Motor neuron (in vitro differentiated cells): ENCODE data around the gene ADAMTSL2. TPM values are rescaled to one million over a fixed set of nuclear protein-coding genes. Genes with fewer than 3 reads are reported as not detected.

Source experiments
- ATAC-seq, 8 experiments: fragments of 200-7000 bp; cut with Tn5 transposase; replicated peaks in 6 of 8; 2 replicates each; pipeline ENCODE4 v1.8.0; 2021; ENCODE audit warnings: mild to moderate bottlenecking in 8 of 8, moderate library complexity in 8 of 8
- H3K27ac ChIP-seq, 2 donors: fragments of 250-450 bp; sonication (Bioruptor Pico); 2 replicates each; pipeline ENCODE4 v1.9.0; 2021; ENCODE audit warnings: antibody characterized with exemption in 2 of 2, mild to moderate bottlenecking in 2 of 2, moderate library complexity in 1 of 2
- H3K4me1 ChIP-seq, 2 donors: fragments of 250-450 bp; sonication (Bioruptor Pico); replicated peaks in 1 of 2; 2 replicates each; pipeline ENCODE4 v1.6.1; 2021; ENCODE audit warnings: antibody characterized with exemption in 2 of 2, mild to moderate bottlenecking in 2 of 2, moderate library complexity in 1 of 2
- H3K4me3 ChIP-seq, 5 donors: fragments of 250-450 bp; sonication (Bioruptor Pico); 2 replicates each; pipeline ENCODE4 v1.9.0; 2021; ENCODE audit warnings: antibody characterized with exemption in 5 of 5, mild to moderate bottlenecking in 5 of 5, moderate library complexity in 4 of 5
- WGBS, 10 experiments: fragments of 450-650 bp; shearing (Covaris generic); methylation state at CpG; one replicate each; pipeline ENCODE4 v1.0.0; 2022; 5-methylcytosine and 5-hydroxymethylcytosine counted together
- in situ Hi-C, 9 experiments: fragments of 400-800 bp; cut with MboI; loops; one replicate each; pipeline ENCODE4 v1.15.0; 2021; ENCODE audit warnings: low sequenced_read_pairs in 9 of 9, low pct_unique_long_range_greater_than_20kb in 2 of 9; ENCODE audit not compliant: unreplicated experiment in 9 of 9
- total RNA-seq, 8 experiments: library from RNA; unstranded; fragments of 300-600 nt; gene quantifications; 2 replicates each; pipeline versions ENCODE4 v1.2.3 to v1.2.4, GENCODE V29; 2022

ADAMTSL2 gene
- total RNA-seq, 8 experiments from 2014 or later = 0.10 to 0.93 (median 0.32) TPM; not detected in 1

- 100% methylated on average over 1 to 2 of the region's 6 CpGs; no CpG with 5 or more reads in 8 of the 10 experiments for WGBS, 10 experiments
- ATAC-seq = no peak
- peaks cover 25% of the 10 kb centered on the region in 2 donors for H3K4me1 ChIP-seq
- in situ Hi-C loops = no loop called here
- no peak overlapping the region for H3K4me3 ChIP-seq
- H3K27ac ChIP-seq = no peak overlapping the region
Measured at GRCh38 chr9:133587466-133587865, 53.0 kb downstream of the ADAMTSL2 start.

- in situ Hi-C loops = no loop called here
- peaks cover 17 to 18% of the 10 kb centered on the region in 2 donors for H3K4me1 ChIP-seq
- 30 to 50% (median 38%) methylated on average over 1 to 9 of the region's 19 CpGs; no CpG with 5 or more reads in 6 of the 10 experiments for WGBS, 10 experiments
- no peak overlapping the region for H3K27ac ChIP-seq
- no peak overlapping the region for H3K4me3 ChIP-seq
- no peak for ATAC-seq
Measured at GRCh38 chr9:133589454-133590227, 55.1 kb downstream of the ADAMTSL2 start.

- Histone ChIP-seq H3K27ac (no peak overlapping the region), H3K4me1 (peaks cover 10 to 11% of the 10 kb centered on the region in 2 donors), H3K4me3 (no peak overlapping the region)
- ATAC-seq = no peak
- WGBS, 10 experiments = 0 to 83% (median 43%) methylated on average over 1 to 11 of the region's 20 CpGs; no CpG with 5 or more reads in 1 of the 10 experiments
- in situ Hi-C loops = no loop called here
Measured at GRCh38 chr9:133590231-133590855, 55.8 kb downstream of the ADAMTSL2 start.

GRCh38 chr9:133591116-133591910 lies 56.8 kb downstream of the ADAMTSL2 start:
- ATAC-seq = no peak
- peaks cover under 1 to 2% of the 10 kb centered on the region in 2 donors for H3K4me1 ChIP-seq
- in situ Hi-C loops = no loop called here
- no peak overlapping the region for H3K4me3 ChIP-seq
- H3K27ac ChIP-seq = no peak overlapping the region
- WGBS, 10 experiments = 68 to 100% (median 83%) methylated on average over 1 to 5 of the region's 17 CpGs; no CpG with 5 or more reads in 4 of the 10 experiments

GRCh38 chr9:133591985-133592384 lies 57.5 kb downstream of the ADAMTSL2 start:
- in situ Hi-C loops = no loop called here
- H3K4me1 ChIP-seq = no peaks in the 10 kb centered on the region
- H3K4me3 ChIP-seq = no peak overlapping the region
- ATAC-seq = no peak
- WGBS, 10 experiments = 34 to 100% (median 72%) methylated on average over 1 to 6 of the region's 10 CpGs; no CpG with 5 or more reads in 3 of the 10 experiments
- no peak overlapping the region for H3K27ac ChIP-seq

- no peak overlapping the region for H3K27ac ChIP-seq
- in situ Hi-C loops = no loop called here
- H3K4me3 ChIP-seq = no peak overlapping the region
- H3K4me1 ChIP-seq = no peaks in the 10 kb centered on the region
- WGBS, 10 experiments = 60 to 100% (median 82%) methylated on average over 1 to 7 of the region's 17 CpGs; no CpG with 5 or more reads in 6 of the 10 experiments
- ATAC-seq = no peak
Measured at GRCh38 chr9:133592731-133593409, 58.4 kb downstream of the ADAMTSL2 start.

- 20 to 83% (median 62%) methylated on average over 1 to 6 of the region's 15 CpGs; no CpG with 5 or more reads in 4 of the 10 experiments for WGBS, 10 experiments
- in situ Hi-C loops = no loop called here
- Histone ChIP-seq H3K4me3 (no peak overlapping the region), H3K4me1 (no peaks in the 10 kb centered on the region), H3K27ac (no peak overlapping the region)
- ATAC-seq = no peak
Measured at GRCh38 chr9:133593587-133594253, 59.2 kb downstream of the ADAMTSL2 start.

GRCh38 chr9:133594310-133594709 lies 59.8 kb downstream of the ADAMTSL2 start:
- no peaks in the 10 kb centered on the region for H3K4me1 ChIP-seq
- 50 to 81% (median 77%) methylated on average over 1 to 2 of the region's 2 CpGs; no CpG with 5 or more reads in 6 of the 10 experiments for WGBS, 10 experiments
- no peak for ATAC-seq
- H3K27ac ChIP-seq = no peak overlapping the region
- H3K4me3 ChIP-seq = no peak overlapping the region
- in situ Hi-C loops = no loop called here

- ATAC-seq = no peak
- Histone ChIP-seq H3K27ac (no peak overlapping the region), H3K4me1 (no peaks in the 10 kb centered on the region), H3K4me3 (no peak overlapping the region)
- in situ Hi-C loops = no loop called here
- WGBS, 10 experiments = 0 to 93% (median 93%) methylated on average over 1 to 2 of the region's 8 CpGs; no CpG with 5 or more reads in 7 of the 10 experiments
Measured at GRCh38 chr9:133595910-133596309, 61.4 kb downstream of the ADAMTSL2 start.

- ATAC-seq = no peak
- in situ Hi-C loops = no loop called here
- WGBS, 10 experiments = 6 to 65% (median 58%) methylated on average over 2 to 7 of the region's 7 CpGs
- H3K4me1 ChIP-seq = no peaks in the 10 kb centered on the region
- no peak overlapping the region for H3K27ac ChIP-seq
- H3K4me3 ChIP-seq = no peak overlapping the region
Measured at GRCh38 chr9:133597316-133597957, 62.9 kb downstream of the ADAMTSL2 start.

- WGBS, 10 experiments = 92% methylated on average over 2 of the region's 7 CpGs; no CpG with 5 or more reads in 9 of the 10 experiments
- no peak for ATAC-seq
- in situ Hi-C loops = no loop called here
- Histone ChIP-seq H3K4me3 (no peak overlapping the region), H3K27ac (no peak overlapping the region), H3K4me1 (no peaks in the 10 kb centered on the region)
Measured at GRCh38 chr9:133598978-133599377, 64.5 kb downstream of the ADAMTSL2 start.
